Skeletal muscle tissue (tissue), 4 donors: ENCODE results near the gene SIGLEC7. TPM values are rescaled to one million over a fixed set of nuclear protein-coding genes. Genes with fewer than 3 reads are reported as not detected.

Experiments
- H3K27ac ChIP-seq: one replicate; pipeline ENCODE4 v1.7.0; 2013; ENCODE audit warnings: mild to moderate bottlenecking, low read depth, low read length, inconsistent platforms
- H3K27me3 ChIP-seq, 3 donors: one replicate each; pipeline ENCODE4 v1.7.0; 2013; ENCODE audit warnings: low read length in 3 of 3; ENCODE audit not compliant: control insufficient read depth in 3 of 3, insufficient read depth in 3 of 3
- H3K36me3 ChIP-seq, 3 donors: one replicate each; pipeline ENCODE4 v1.7.0; 2013; ENCODE audit warnings: low read length in 3 of 3; ENCODE audit not compliant: control insufficient read depth in 3 of 3, insufficient read depth in 3 of 3
- H3K4me1 ChIP-seq, 3 donors: one replicate each; pipeline ENCODE4 v1.7.0; 2013; ENCODE audit warnings: low read length in 3 of 3, mild to moderate bottlenecking in 3 of 3; ENCODE audit not compliant: control insufficient read depth in 3 of 3, insufficient read depth in 3 of 3
- H3K4me3 ChIP-seq, 3 donors: one replicate each; pipeline ENCODE4 v1.7.0; 2013; ENCODE audit warnings: low read length in 3 of 3
- H3K9ac ChIP-seq, 3 donors: one replicate each; pipeline ENCODE4 v1.7.0; 2013; ENCODE audit warnings: low read length in 3 of 3, mild to moderate bottlenecking in 3 of 3, moderate library complexity in 2 of 3, low read depth in 1 of 3
- H3K9me3 ChIP-seq, 3 donors: one replicate each; pipeline ENCODE4 v1.7.0; 2013; ENCODE audit warnings: low read length in 3 of 3; ENCODE audit not compliant: control insufficient read depth in 3 of 3
- total RNA-seq: library from RNA; depleted of rRNA; stranded (reverse); fragments of >200 nt; gene quantifications from one replicate; pipeline ENCODE4 v1.2.3, GENCODE V29; 2014
- donor health status: Osteomylitis.

Gene SIGLEC7
- total RNA-seq, 1 donor from 2014 or later = 0.52 TPM

GRCh38 chr19:51194527-51195315, 52.6 kb downstream of the SIGLEC7 start:
- Histone ChIP-seq H3K9me3 (no peaks in the 10 kb centered on the region), H3K4me3 (no peak overlapping the region), H3K27me3 (peaks cover 0 to 10% (median 1%) of the 10 kb centered on the region in 3 donors), H3K4me1 (no peaks in the 10 kb centered on the region), H3K9ac (no peak overlapping the region), H3K27ac (no peak overlapping the region), H3K36me3 (no peaks in the 10 kb centered on the region)

GRCh38 chr19:51195316-51195586, 53.1 kb downstream of the SIGLEC7 start:
- Histone ChIP-seq H3K9ac (no peak overlapping the region), H3K27me3 (peaks cover 2 to 15% (median 6%) of the 10 kb centered on the region in 3 donors), H3K4me1 (no peaks in the 10 kb centered on the region), H3K27ac (no peak overlapping the region), H3K4me3 (no peak overlapping the region), H3K36me3 (no peaks in the 10 kb centered on the region), H3K9me3 (no peaks in the 10 kb centered on the region)

GRCh38 chr19:51195616-51196015, 53.5 kb downstream of the SIGLEC7 start:
- no peaks in the 10 kb centered on the region for H3K36me3 ChIP-seq
- no peaks in the 10 kb centered on the region for H3K9me3 ChIP-seq
- no peak overlapping the region for H3K4me3 ChIP-seq
- H3K4me1 ChIP-seq = no peaks in the 10 kb centered on the region
- H3K27ac ChIP-seq = no peak overlapping the region
- no peak overlapping the region for H3K9ac ChIP-seq
- H3K27me3 ChIP-seq = peaks cover 5 to 19% (median 6%) of the 10 kb centered on the region in 3 donors

- Histone ChIP-seq H3K9me3 (no peaks in the 10 kb centered on the region), H3K4me3 (no peak overlapping the region), H3K27ac (no peak overlapping the region), H3K27me3 (peaks cover 5 to 19% (median 10%) of the 10 kb centered on the region in 3 donors), H3K9ac (no peak overlapping the region), H3K36me3 (no peaks in the 10 kb centered on the region), H3K4me1 (no peaks in the 10 kb centered on the region)
These were observed 54.1 kb downstream of the SIGLEC7 start for GRCh38 chr19:51196181-51196580.

GRCh38 chr19:51198641-51199040, 56.5 kb downstream of the SIGLEC7 start:
- H3K4me3 ChIP-seq = no peak overlapping the region
- H3K27me3 ChIP-seq = peaks cover 5 to 19% (median 11%) of the 10 kb centered on the region in 3 donors
- no peak overlapping the region for H3K9ac ChIP-seq

GRCh38 chr19:51200071-51200666, 58.1 kb downstream of the SIGLEC7 start:
- Histone ChIP-seq H3K9me3 (no peaks in the 10 kb centered on the region), H3K27me3 (peaks cover 5 to 19% (median 11%) of the 10 kb centered on the region in 3 donors), H3K9ac (no peak overlapping the region), H3K4me1 (no peaks in the 10 kb centered on the region), H3K27ac (no peak overlapping the region), H3K4me3 (no peak overlapping the region), H3K36me3 (no peaks in the 10 kb centered on the region)

More at GRCh38 chr19:51198641-51199040, 56.5 kb downstream of the SIGLEC7 start:
- Histone ChIP-seq H3K36me3 (no peaks in the 10 kb centered on the region), H3K27ac (no peak overlapping the region), H3K9me3 (no peaks in the 10 kb centered on the region), H3K4me1 (no peaks in the 10 kb centered on the region)

- H3K4me3 ChIP-seq = no peak overlapping the region
- H3K36me3 ChIP-seq = no peaks in the 10 kb centered on the region
- H3K9me3 ChIP-seq = no peaks in the 10 kb centered on the region
- no peak overlapping the region for H3K27ac ChIP-seq
- H3K27me3 ChIP-seq = peaks cover 5 to 19% (median 11%) of the 10 kb centered on the region in 3 donors
- H3K9ac ChIP-seq = no peak overlapping the region
- H3K4me1 ChIP-seq = no peaks in the 10 kb centered on the region
These were observed 59.6 kb downstream of the SIGLEC7 start for GRCh38 chr19:51201712-51202111.

Other genes with a start within 250 kb of the SIGLEC7 start
- not detected for gene KLK4, start 230.9 kb upstream of the SIGLEC7 start, total RNA-seq
- not detected for gene KLK5, start 189.3 kb upstream of the SIGLEC7 start, total RNA-seq
- not detected for gene KLK6, start 172.7 kb upstream of the SIGLEC7 start, total RNA-seq
- not detected for gene KLK7, start 158.4 kb upstream of the SIGLEC7 start, total RNA-seq
- gene KLK8, start 140.7 kb upstream of the SIGLEC7 start, total RNA-seq = not detected
- gene KLK10, start 122.6 kb upstream of the SIGLEC7 start, total RNA-seq = under 0.01 TPM
- gene KLK11, start 115.7 kb upstream of the SIGLEC7 start, total RNA-seq = not detected
- not detected for gene KLK12, start 107.3 kb upstream of the SIGLEC7 start, total RNA-seq
- gene KLK13, start 77.2 kb upstream of the SIGLEC7 start, total RNA-seq = not detected
- gene KLK14, start 59.4 kb upstream of the SIGLEC7 start, total RNA-seq = not detected
- gene CTU1, start 33.9 kb upstream of the SIGLEC7 start, total RNA-seq = 4.2 TPM
- under 0.01 TPM for gene SIGLEC9, start 17.4 kb upstream of the SIGLEC7 start, total RNA-seq
- 0.52 TPM for gene CD33, start 82.8 kb downstream of the SIGLEC7 start, total RNA-seq
- not detected for gene SIGLECL1, start 108.8 kb downstream of the SIGLEC7 start, total RNA-seq
- not detected for gene IGLON5, start 169.3 kb downstream of the SIGLEC7 start, total RNA-seq
- 0.52 TPM for gene VSIG10L, start 199.8 kb downstream of the SIGLEC7 start, total RNA-seq
- gene ETFB, start 224.1 kb downstream of the SIGLEC7 start, total RNA-seq = 52.2 TPM
- not detected for gene CLDND2, start 226.7 kb downstream of the SIGLEC7 start, total RNA-seq
- gene NKG7, start 230.4 kb downstream of the SIGLEC7 start, total RNA-seq = not detected
- gene LIM2, start 245.7 kb downstream of the SIGLEC7 start, total RNA-seq = not detected
- not detected for gene C19orf84, start 248.3 kb downstream of the SIGLEC7 start, total RNA-seq